Panc1 (cell line): ENCODE data around the gene MARCKSL1.

Experiments
- CTCF ChIP-seq: fragments of 450-650 bp; IDR thresholded peaks from 2 replicates; pipeline ENCODE4 v1.5.1; 2017; ENCODE audit warnings: mild to moderate bottlenecking
- POLR2AphosphoS5 ChIP-seq: IDR thresholded peaks from 2 replicates; pipeline ENCODE4 v1.6.1; 2012; ENCODE audit warnings: mild to moderate bottlenecking, low read depth, low read length, moderate library complexity
- REST ChIP-seq, 2 experiments: IDR thresholded peaks; 2 replicates each; pipeline ENCODE4 v1.6.1; 2011 to 2012; ENCODE audit warnings: low read depth in 2 of 2, control low read depth in 1 of 2, low read length in 1 of 2, mild to moderate bottlenecking in 1 of 2, moderate library complexity in 1 of 2; ENCODE audit not compliant: insufficient read depth in 1 of 2
- SIN3A ChIP-seq: IDR thresholded peaks from 2 replicates; pipeline ENCODE4 v1.6.1; 2012; ENCODE audit warnings: low read depth, mild to moderate bottlenecking, low read length, moderate library complexity, borderline replicate concordance; ENCODE audit not compliant: insufficient read depth
- TCF7L2 ChIP-seq: IDR thresholded peaks from 2 replicates; pipeline ENCODE4 v1.6.1; 2011; ENCODE audit warnings: mild to moderate bottlenecking, low read depth, low read length, inconsistent platforms

- TF ChIP-seq CTCF (no peak), POLR2AphosphoS5 (no peak), SIN3A (no peak), REST (IDR thresholded peaks at IDR 0.05; ENCODE audit: insufficient read depth in 1 of 2, low read depth in 2 of 2, low read length in 1 of 2) (no peak), TCF7L2 (no peak)
Observed at GRCh38 chr1:32362474-32363313, 26.7 kb upstream of the MARCKSL1 start, which contains the start of the genes FAM229A and TSSK3.
